Osteocyte (in vitro differentiated cells): ENCODE data around the gene FGF5. TPM values are rescaled to one million over a fixed set of nuclear protein-coding genes. Genes with fewer than 3 reads are reported as not detected.

Experiments used
- DNase-seq: peaks from one replicate; pipeline ENCODE4 v3.0.0; 2021; ENCODE audit warnings: mixed read lengths; ENCODE audit not compliant: unreplicated experiment; ENCODE audit errors: extremely low spot score
- H3K27ac Mint-ChIP-seq: one replicate; pipeline ENCODE4 v1.8.0; 2021; ENCODE audit warnings: mild to moderate bottlenecking, mixed read lengths; ENCODE audit not compliant: unreplicated experiment
- H3K27me3 Mint-ChIP-seq: one replicate; pipeline ENCODE4 v1.8.0; 2021; ENCODE audit warnings: mixed read lengths; ENCODE audit not compliant: unreplicated experiment
- H3K36me3 Mint-ChIP-seq: one replicate; pipeline ENCODE4 v1.8.0; 2021; ENCODE audit warnings: mixed read lengths; ENCODE audit not compliant: unreplicated experiment
- H3K4me1 Mint-ChIP-seq: one replicate; pipeline ENCODE4 v1.8.0; 2021; ENCODE audit warnings: mixed read lengths; ENCODE audit not compliant: unreplicated experiment
- H3K4me3 Mint-ChIP-seq: one replicate; pipeline ENCODE4 v1.8.0; 2021; ENCODE audit warnings: mild to moderate bottlenecking, moderate library complexity, mixed read lengths; ENCODE audit not compliant: unreplicated experiment
- H3K9me3 Mint-ChIP-seq: one replicate; pipeline ENCODE4 v1.8.0; 2021; ENCODE audit warnings: mixed read lengths; ENCODE audit not compliant: unreplicated experiment
- CTCF ChIP-seq: fragments of 200-600 bp; sonication (generic); IDR thresholded peaks from 2 replicates; pipeline ENCODE4 v1.5.0; 2021; ENCODE audit warnings: antibody characterized with exemption, mild to moderate bottlenecking, moderate library complexity
- total RNA-seq: library from RNA; stranded (reverse); gene quantifications from 2 replicates; pipeline ENCODE4 v1.2.1, GENCODE V29; 2021

The FGF5 gene
- total RNA-seq, 1 donor from 2014 or later, result 8.2 TPM

GRCh38 chr4:80270321-80270720, 3.9 kb downstream of the FGF5 start:
- Mint-ChIP-seq H3K4me1 (peaks cover 47% of the 10 kb centered on the region), H3K4me3 (no peak overlapping the region), H3K27me3 (no peaks in the 10 kb centered on the region), H3K9me3 (no peaks in the 10 kb centered on the region), H3K36me3 (no peaks in the 10 kb centered on the region), H3K27ac (no peak overlapping the region)
- DNase-seq, result no peak
- no peak for TF ChIP-seq CTCF

- no peak for DNase-seq
- peaks cover 43% of the 10 kb centered on the region for H3K4me1 Mint-ChIP-seq
- H3K27ac Mint-ChIP-seq, result peak overlapping the region; percentile 61
- no peaks in the 10 kb centered on the region for H3K9me3 Mint-ChIP-seq
- no peaks in the 10 kb centered on the region for H3K36me3 Mint-ChIP-seq
- no peak overlapping the region for H3K4me3 Mint-ChIP-seq
- TF ChIP-seq CTCF, result no peak
- no peaks in the 10 kb centered on the region for H3K27me3 Mint-ChIP-seq
Observed at GRCh38 chr4:80270868-80271267, 4.4 kb downstream of the FGF5 start.

- Mint-ChIP-seq H3K27ac (peak overlapping the region; percentile 61), H3K4me1 (peaks cover 46% of the 10 kb centered on the region), H3K27me3 (no peaks in the 10 kb centered on the region), H3K9me3 (no peaks in the 10 kb centered on the region), H3K4me3 (no peak overlapping the region), H3K36me3 (no peaks in the 10 kb centered on the region)
- DNase-seq, result no peak
- TF ChIP-seq CTCF, result no peak
Observed at GRCh38 chr4:80271801-80272200, 5.3 kb downstream of the FGF5 start.

GRCh38 chr4:80276931-80277330, 10.5 kb downstream of the FGF5 start:
- Mint-ChIP-seq H3K36me3 (no peaks in the 10 kb centered on the region), H3K4me3 (no peak overlapping the region), H3K27me3 (no peaks in the 10 kb centered on the region), H3K27ac (peak overlapping the region; percentile 13), H3K4me1 (peaks cover 15% of the 10 kb centered on the region), H3K9me3 (no peaks in the 10 kb centered on the region)
- DNase-seq, result no peak
- no peak for TF ChIP-seq CTCF

- Mint-ChIP-seq H3K27me3 (no peaks in the 10 kb centered on the region), H3K4me3 (no peak overlapping the region), H3K36me3 (no peaks in the 10 kb centered on the region), H3K4me1 (peaks cover 7% of the 10 kb centered on the region), H3K9me3 (no peaks in the 10 kb centered on the region), H3K27ac (no peak overlapping the region)
- no peak for DNase-seq
- TF ChIP-seq CTCF, result no peak
Observed at GRCh38 chr4:80279751-80280150, 13.3 kb downstream of the FGF5 start.
